ENCODE measurements around the gene AKAP5.
A peak's percentile ranks its signal among the peaks of the same experiment; 100 is the strongest.

Gene AKAP5

DNA sequence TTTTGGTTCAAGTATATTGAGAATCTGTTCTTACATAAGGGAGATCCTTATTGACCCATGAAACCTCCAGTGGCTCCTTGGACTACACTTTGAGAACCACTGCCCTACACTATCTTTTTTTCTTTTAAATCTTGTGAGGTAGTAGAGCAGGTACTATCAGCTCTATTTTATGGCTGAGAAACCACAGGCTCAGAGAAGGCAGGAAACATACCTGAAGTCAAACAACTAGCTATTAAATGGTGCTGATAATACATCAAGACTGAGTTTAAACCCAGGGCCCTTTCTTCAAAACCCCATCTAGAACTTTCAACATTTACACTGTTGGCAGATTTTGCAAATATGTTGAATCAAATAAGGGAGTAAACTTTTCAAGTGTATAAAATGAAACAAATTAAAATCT lies 31.5 kb downstream of the AKAP5 start:
- no peaks in the 10 kb centered on the region for H3K9me3 ChIP-seq (ENCODE audit: insufficient read depth, low read length)
- H4K20me1 ChIP-seq (ENCODE audit: low read depth, low read length), result 0 out of 2 replicates have a peak, but pooled peaks cover 5% of the 10 kb centered on the region
- peak overlapping the region; percentile 0 for H3K4me2 ChIP-seq (ENCODE audit: low read depth, low read length, poor library complexity, severe bottlenecking)
- H2AFZ ChIP-seq (ENCODE audit: low read depth, low read length, severe bottlenecking), result no peak overlapping the region
- no peak overlapping the region for H3K4me3 ChIP-seq (ENCODE audit: insufficient read depth, low read length, poor library complexity, severe bottlenecking)
- peaks cover 23% of the 10 kb centered on the region for H3F3A ChIP-seq (ENCODE audit: insufficient read depth)
- H3K36me3 ChIP-seq (ENCODE audit: low read length), result peaks cover 29% of the 10 kb centered on the region
- H3K79me2 ChIP-seq (ENCODE audit: insufficient read depth, low read length), result peaks cover 92% of the 10 kb centered on the region
- peak overlapping the region; percentile 30; the same call in 1 of the 2 replicates for H3K27ac ChIP-seq (ENCODE audit: low read depth, low read length)
- H3K9me2 ChIP-seq (replicated peaks; ENCODE audit: insufficient read depth, low read length), result no peaks in the 10 kb centered on the region
- no peak overlapping the region for H3K9ac ChIP-seq (ENCODE audit: low read length)
- H3K27me3 ChIP-seq (ENCODE audit: low read length), result no peaks in the 10 kb centered on the region
- TF ChIP-seq, protein P1, sequence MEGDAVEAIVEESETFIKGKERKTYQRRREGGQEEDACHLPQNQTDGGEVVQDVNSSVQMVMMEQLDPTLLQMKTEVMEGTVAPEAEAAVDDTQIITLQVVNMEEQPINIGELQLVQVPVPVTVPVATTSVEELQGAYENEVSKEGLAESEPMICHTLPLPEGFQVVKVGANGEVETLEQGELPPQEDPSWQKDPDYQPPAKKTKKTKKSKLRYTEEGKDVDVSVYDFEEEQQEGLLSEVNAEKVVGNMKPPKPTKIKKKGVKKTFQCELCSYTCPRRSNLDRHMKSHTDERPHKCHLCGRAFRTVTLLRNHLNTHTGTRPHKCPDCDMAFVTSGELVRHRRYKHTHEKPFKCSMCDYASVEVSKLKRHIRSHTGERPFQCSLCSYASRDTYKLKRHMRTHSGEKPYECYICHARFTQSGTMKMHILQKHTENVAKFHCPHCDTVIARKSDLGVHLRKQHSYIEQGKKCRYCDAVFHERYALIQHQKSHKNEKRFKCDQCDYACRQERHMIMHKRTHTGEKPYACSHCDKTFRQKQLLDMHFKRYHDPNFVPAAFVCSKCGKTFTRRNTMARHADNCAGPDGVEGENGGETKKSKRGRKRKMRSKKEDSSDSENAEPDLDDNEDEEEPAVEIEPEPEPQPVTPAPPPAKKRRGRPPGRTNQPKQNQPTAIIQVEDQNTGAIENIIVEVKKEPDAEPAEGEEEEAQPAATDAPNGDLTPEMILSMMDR (IDR thresholded peaks at IDR 0.05; ENCODE audit: insufficient read depth, low read length, poor library complexity, severe bottlenecking), result no peak
- TF ChIP-seq EZH2phosphoT487 (conservative IDR thresholded peaks at IDR 0.05; ENCODE audit: low read length), result no peak

DNA sequence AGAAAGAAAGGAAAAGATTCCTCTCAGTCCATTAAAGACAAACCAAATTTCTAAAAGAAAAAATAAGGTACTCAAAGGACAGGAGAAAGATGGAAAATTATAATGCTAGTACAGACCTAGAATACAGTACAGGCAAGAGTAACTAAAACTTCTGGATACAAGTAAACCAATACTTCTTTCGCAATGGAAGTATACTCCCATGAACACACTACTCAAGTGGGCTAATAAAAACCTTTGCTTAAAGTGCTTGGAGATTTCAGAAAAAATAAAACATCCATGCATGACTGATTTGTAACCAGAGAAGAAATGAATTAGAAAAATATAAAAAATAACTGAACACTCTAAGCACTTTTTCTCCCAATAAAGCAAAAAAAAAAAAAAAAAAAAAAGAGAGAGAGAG lies 34.8 kb downstream of the AKAP5 start:
- peaks cover 80% of the 10 kb centered on the region for H3K79me2 ChIP-seq (ENCODE audit: insufficient read depth, low read length)
- no peaks in the 10 kb centered on the region for H3K27me3 ChIP-seq (ENCODE audit: low read length)

DNA sequence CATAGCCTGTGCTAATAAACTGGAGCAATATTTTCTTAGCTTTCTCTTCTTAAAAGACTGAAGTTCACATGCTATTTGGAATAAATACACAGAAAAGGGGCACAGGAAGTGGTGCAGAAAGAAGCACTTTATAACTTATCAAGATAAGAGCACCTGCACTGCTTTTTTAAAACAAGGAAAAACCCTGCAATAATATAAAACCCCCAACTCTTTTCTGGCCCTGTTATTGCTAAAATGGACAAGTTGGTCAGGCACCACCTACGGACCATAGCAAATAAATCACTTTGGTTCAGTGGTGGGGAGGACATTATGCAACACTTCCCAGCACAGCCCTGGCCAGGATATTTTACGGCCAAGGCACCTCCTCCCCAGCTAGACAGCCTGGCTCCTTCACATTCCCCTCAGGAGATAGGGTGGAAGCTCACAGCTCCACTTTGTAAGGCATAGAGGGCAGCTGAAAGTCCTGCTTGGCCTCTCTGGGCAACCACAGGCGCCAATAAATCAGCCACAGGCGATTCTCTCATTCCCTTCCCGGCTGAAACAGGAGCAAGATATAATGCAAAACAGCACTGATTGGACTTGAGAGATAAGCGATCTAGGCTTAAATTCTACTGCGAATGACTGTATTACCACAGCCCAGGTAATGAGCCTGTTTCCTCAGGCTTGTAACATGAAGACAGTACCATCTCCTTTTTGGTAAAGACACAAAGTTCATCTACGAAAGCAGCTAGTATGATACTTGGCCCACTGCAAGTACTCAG lies 36.3 kb downstream of the AKAP5 start:
- Histone ChIP-seq H3K79me2 (ENCODE audit: insufficient read depth, low read length) (peaks cover 83% of the 10 kb centered on the region), H4K20me1 (ENCODE audit: low read depth, low read length) (0 out of 2 replicates have a peak, but pooled peaks cover 5% of the 10 kb centered on the region), H3K9me2 (replicated peaks; ENCODE audit: insufficient read depth, low read length) (no peaks in the 10 kb centered on the region), H3K4me3 (ENCODE audit: insufficient read depth, low read length, poor library complexity, severe bottlenecking) (peak overlapping the region; percentile 85), H2AFZ (ENCODE audit: low read depth, low read length, severe bottlenecking) (no peak overlapping the region), H3K36me3 (ENCODE audit: low read length) (peaks cover 18% of the 10 kb centered on the region), H3K4me2 (ENCODE audit: low read depth, low read length, poor library complexity, severe bottlenecking) (peak overlapping the region; percentile 76), H3K27me3 (ENCODE audit: low read length) (no peaks in the 10 kb centered on the region), H3K27ac (ENCODE audit: low read depth, low read length) (peak overlapping the region; percentile 99), H3K9me3 (ENCODE audit: insufficient read depth, low read length) (no peaks in the 10 kb centered on the region), H3K9ac (ENCODE audit: low read length) (peak overlapping the region; percentile 99), H3F3A (ENCODE audit: insufficient read depth) (peaks cover 52% of the 10 kb centered on the region)
- no peak for TF ChIP-seq EZH2phosphoT487 (conservative IDR thresholded peaks at IDR 0.05; ENCODE audit: low read length)
- TF ChIP-seq, protein P1 (IDR thresholded peaks at IDR 0.05; ENCODE audit: insufficient read depth, low read length, poor library complexity, severe bottlenecking), result no peak

More for the DNA sequence above, 34.8 kb downstream of the AKAP5 start:
- Histone ChIP-seq H3K4me3 (ENCODE audit: insufficient read depth, low read length, poor library complexity, severe bottlenecking) (no peak overlapping the region), H3K27ac (ENCODE audit: low read depth, low read length) (peak overlapping the region; percentile 1; the same call in 1 of the 2 replicates), H3F3A (ENCODE audit: insufficient read depth) (peaks cover 49% of the 10 kb centered on the region), H3K9me3 (ENCODE audit: insufficient read depth, low read length) (no peaks in the 10 kb centered on the region), H3K9ac (ENCODE audit: low read length) (0 out of 2 replicates have a peak overlapping the region, but pooled peaks have one; percentile 99), H2AFZ (ENCODE audit: low read depth, low read length, severe bottlenecking) (no peak overlapping the region), H3K4me2 (ENCODE audit: low read depth, low read length, poor library complexity, severe bottlenecking) (peak overlapping the region; percentile 76), H3K9me2 (replicated peaks; ENCODE audit: insufficient read depth, low read length) (no peaks in the 10 kb centered on the region), H4K20me1 (ENCODE audit: low read depth, low read length) (0 out of 2 replicates have a peak, but pooled peaks cover 5% of the 10 kb centered on the region), H3K36me3 (ENCODE audit: low read length) (peaks cover 19% of the 10 kb centered on the region)
- TF ChIP-seq, protein P1 (IDR thresholded peaks at IDR 0.05; ENCODE audit: insufficient read depth, low read length, poor library complexity, severe bottlenecking), result no peak
- TF ChIP-seq EZH2phosphoT487 (conservative IDR thresholded peaks at IDR 0.05; ENCODE audit: low read length), result no peak
